ENCODE results near the gene SEMG2.

The SEMG2 gene

GRCh38 chr20:45254383-45255262 is 33.5 kb downstream of the SEMG2 start, which contains the start of gene SLPI:
Gene SLPI, minus strand, starts transcription at chr20:45254564. Its CDS starts 21 bp downstream, at chr20:45254543.
- DNase-seq, result no peak
- Histone ChIP-seq H3K27me3 (replicated peaks; ENCODE audit: control insufficient read depth, insufficient read depth, low read length, poor library complexity, severe bottlenecking) (no peaks in the 10 kb centered on the region), H3K36me3 (ENCODE audit: control insufficient read depth, insufficient read depth, low read length) (no peaks in the 10 kb centered on the region), H3K4me1 (ENCODE audit: control insufficient read depth, insufficient read depth, low read length, poor library complexity, severe bottlenecking) (no peaks in the 10 kb centered on the region), H3K27ac (ENCODE audit: insufficient read depth, low read length, poor library complexity, severe bottlenecking) (no peak within 1 kb of the TSS), H3K4me3 (ENCODE audit: insufficient read depth, low read depth, low read length, poor library complexity, severe bottlenecking) (no peak within 1 kb of the TSS), H3K9me3 (ENCODE audit: control insufficient read depth, low read length) (no peaks in the 10 kb centered on the region)

- H3K27me3 ChIP-seq (replicated peaks; ENCODE audit: control insufficient read depth, insufficient read depth, low read length, poor library complexity, severe bottlenecking), result no peaks in the 10 kb centered on the region
- no peak overlapping the region for H3K27ac ChIP-seq (ENCODE audit: insufficient read depth, low read length, poor library complexity, severe bottlenecking)
- no peak for DNase-seq
- H3K9me3 ChIP-seq (ENCODE audit: control insufficient read depth, low read length), result no peaks in the 10 kb centered on the region
- no peak overlapping the region for H3K4me3 ChIP-seq (ENCODE audit: insufficient read depth, low read depth, low read length, poor library complexity, severe bottlenecking)
- H3K36me3 ChIP-seq (ENCODE audit: control insufficient read depth, insufficient read depth, low read length), result no peaks in the 10 kb centered on the region
- H3K4me1 ChIP-seq (ENCODE audit: control insufficient read depth, insufficient read depth, low read length, poor library complexity, severe bottlenecking), result no peaks in the 10 kb centered on the region
Observed at GRCh38 chr20:45257161-45257560, 36.0 kb downstream of the SEMG2 start.

GRCh38 chr20:45257711-45258110 is 36.5 kb downstream of the SEMG2 start:
- H3K27ac ChIP-seq (ENCODE audit: insufficient read depth, low read length, poor library complexity, severe bottlenecking), result no peak overlapping the region
- H3K36me3 ChIP-seq (ENCODE audit: control insufficient read depth, insufficient read depth, low read length), result no peaks in the 10 kb centered on the region
- no peak overlapping the region for H3K4me3 ChIP-seq (ENCODE audit: insufficient read depth, low read depth, low read length, poor library complexity, severe bottlenecking)
- no peaks in the 10 kb centered on the region for H3K4me1 ChIP-seq (ENCODE audit: control insufficient read depth, insufficient read depth, low read length, poor library complexity, severe bottlenecking)
- no peak for DNase-seq
- H3K27me3 ChIP-seq (replicated peaks; ENCODE audit: control insufficient read depth, insufficient read depth, low read length, poor library complexity, severe bottlenecking), result no peaks in the 10 kb centered on the region
- no peaks in the 10 kb centered on the region for H3K9me3 ChIP-seq (ENCODE audit: control insufficient read depth, low read length)

GRCh38 chr20:45258259-45258658 is 37.1 kb downstream of the SEMG2 start:
- no peaks in the 10 kb centered on the region for H3K4me1 ChIP-seq (ENCODE audit: control insufficient read depth, insufficient read depth, low read length, poor library complexity, severe bottlenecking)
- H3K4me3 ChIP-seq (ENCODE audit: insufficient read depth, low read depth, low read length, poor library complexity, severe bottlenecking), result no peak overlapping the region
- no peaks in the 10 kb centered on the region for H3K9me3 ChIP-seq (ENCODE audit: control insufficient read depth, low read length)
- no peaks in the 10 kb centered on the region for H3K27me3 ChIP-seq (replicated peaks; ENCODE audit: control insufficient read depth, insufficient read depth, low read length, poor library complexity, severe bottlenecking)
- H3K27ac ChIP-seq (ENCODE audit: insufficient read depth, low read length, poor library complexity, severe bottlenecking), result no peak overlapping the region
- H3K36me3 ChIP-seq (ENCODE audit: control insufficient read depth, insufficient read depth, low read length), result no peaks in the 10 kb centered on the region
- DNase-seq, result no peak

- H3K4me1 ChIP-seq (ENCODE audit: control insufficient read depth, insufficient read depth, low read length, poor library complexity, severe bottlenecking), result no peaks in the 10 kb centered on the region
- no peak for DNase-seq
- H3K36me3 ChIP-seq (ENCODE audit: control insufficient read depth, insufficient read depth, low read length), result no peaks in the 10 kb centered on the region
- no peak overlapping the region for H3K4me3 ChIP-seq (ENCODE audit: insufficient read depth, low read depth, low read length, poor library complexity, severe bottlenecking)
- H3K27ac ChIP-seq (ENCODE audit: insufficient read depth, low read length, poor library complexity, severe bottlenecking), result no peak overlapping the region
- no peaks in the 10 kb centered on the region for H3K27me3 ChIP-seq (replicated peaks; ENCODE audit: control insufficient read depth, insufficient read depth, low read length, poor library complexity, severe bottlenecking)
- H3K9me3 ChIP-seq (ENCODE audit: control insufficient read depth, low read length), result no peaks in the 10 kb centered on the region
Observed at GRCh38 chr20:45258664-45259063, 37.5 kb downstream of the SEMG2 start.

- no peaks in the 10 kb centered on the region for H3K4me1 ChIP-seq (ENCODE audit: control insufficient read depth, insufficient read depth, low read length, poor library complexity, severe bottlenecking)
- H3K27ac ChIP-seq (ENCODE audit: insufficient read depth, low read length, poor library complexity, severe bottlenecking), result no peak overlapping the region
- no peaks in the 10 kb centered on the region for H3K36me3 ChIP-seq (ENCODE audit: control insufficient read depth, insufficient read depth, low read length)
- H3K9me3 ChIP-seq (ENCODE audit: control insufficient read depth, low read length), result no peaks in the 10 kb centered on the region
- no peak overlapping the region for H3K4me3 ChIP-seq (ENCODE audit: insufficient read depth, low read depth, low read length, poor library complexity, severe bottlenecking)
- H3K27me3 ChIP-seq (replicated peaks; ENCODE audit: control insufficient read depth, insufficient read depth, low read length, poor library complexity, severe bottlenecking), result no peaks in the 10 kb centered on the region
- no peak for DNase-seq
Observed at GRCh38 chr20:45263556-45264266, 42.5 kb downstream of the SEMG2 start.

GRCh38 chr20:45266977-45267376 is 45.8 kb downstream of the SEMG2 start:
- Histone ChIP-seq H3K36me3 (ENCODE audit: control insufficient read depth, insufficient read depth, low read length) (no peaks in the 10 kb centered on the region), H3K4me3 (ENCODE audit: insufficient read depth, low read depth, low read length, poor library complexity, severe bottlenecking) (no peak overlapping the region), H3K4me1 (ENCODE audit: control insufficient read depth, insufficient read depth, low read length, poor library complexity, severe bottlenecking) (no peaks in the 10 kb centered on the region), H3K27ac (ENCODE audit: insufficient read depth, low read length, poor library complexity, severe bottlenecking) (no peak overlapping the region), H3K9me3 (ENCODE audit: control insufficient read depth, low read length) (no peaks in the 10 kb centered on the region), H3K27me3 (replicated peaks; ENCODE audit: control insufficient read depth, insufficient read depth, low read length, poor library complexity, severe bottlenecking) (peaks cover 4% of the 10 kb centered on the region)
- DNase-seq, result no peak

GRCh38 chr20:45268531-45268930 is 47.4 kb downstream of the SEMG2 start:
- no peaks in the 10 kb centered on the region for H3K4me1 ChIP-seq (ENCODE audit: control insufficient read depth, insufficient read depth, low read length, poor library complexity, severe bottlenecking)
- no peak overlapping the region for H3K4me3 ChIP-seq (ENCODE audit: insufficient read depth, low read depth, low read length, poor library complexity, severe bottlenecking)
- peaks cover 4% of the 10 kb centered on the region for H3K27me3 ChIP-seq (replicated peaks; ENCODE audit: control insufficient read depth, insufficient read depth, low read length, poor library complexity, severe bottlenecking)
- H3K36me3 ChIP-seq (ENCODE audit: control insufficient read depth, insufficient read depth, low read length), result no peaks in the 10 kb centered on the region
- H3K9me3 ChIP-seq (ENCODE audit: control insufficient read depth, low read length), result no peaks in the 10 kb centered on the region
- no peak overlapping the region for H3K27ac ChIP-seq (ENCODE audit: insufficient read depth, low read length, poor library complexity, severe bottlenecking)
- no peak for DNase-seq

- H3K27me3 ChIP-seq (replicated peaks; ENCODE audit: control insufficient read depth, insufficient read depth, low read length, poor library complexity, severe bottlenecking), result peaks cover 4% of the 10 kb centered on the region
- H3K9me3 ChIP-seq (ENCODE audit: control insufficient read depth, low read length), result no peaks in the 10 kb centered on the region
- no peak overlapping the region for H3K27ac ChIP-seq (ENCODE audit: insufficient read depth, low read length, poor library complexity, severe bottlenecking)
- H3K4me3 ChIP-seq (ENCODE audit: insufficient read depth, low read depth, low read length, poor library complexity, severe bottlenecking), result no peak overlapping the region
- DNase-seq, result no peak
- H3K36me3 ChIP-seq (ENCODE audit: control insufficient read depth, insufficient read depth, low read length), result no peaks in the 10 kb centered on the region
- H3K4me1 ChIP-seq (ENCODE audit: control insufficient read depth, insufficient read depth, low read length, poor library complexity, severe bottlenecking), result no peaks in the 10 kb centered on the region
Observed at GRCh38 chr20:45269056-45269455, 47.9 kb downstream of the SEMG2 start.

GRCh38 chr20:45269754-45270270 is 48.6 kb downstream of the SEMG2 start:
- H3K27me3 ChIP-seq (replicated peaks; ENCODE audit: control insufficient read depth, insufficient read depth, low read length, poor library complexity, severe bottlenecking), result peaks cover 4% of the 10 kb centered on the region
- no peaks in the 10 kb centered on the region for H3K4me1 ChIP-seq (ENCODE audit: control insufficient read depth, insufficient read depth, low read length, poor library complexity, severe bottlenecking)
- H3K4me3 ChIP-seq (ENCODE audit: insufficient read depth, low read depth, low read length, poor library complexity, severe bottlenecking), result no peak overlapping the region
- no peak overlapping the region for H3K27ac ChIP-seq (ENCODE audit: insufficient read depth, low read length, poor library complexity, severe bottlenecking)
- no peaks in the 10 kb centered on the region for H3K36me3 ChIP-seq (ENCODE audit: control insufficient read depth, insufficient read depth, low read length)
- H3K9me3 ChIP-seq (ENCODE audit: control insufficient read depth, low read length), result no peaks in the 10 kb centered on the region
- no peak for DNase-seq

All from effector memory CD4-positive, alpha-beta T cell (primary cell).